ENCODE results near the gene TBC1D21. TPM values are rescaled to one million over a fixed set of nuclear protein-coding genes. Genes with fewer than 3 reads are reported as not detected.

Gene TBC1D21
- total RNA-seq, 1 donor from 2014 or later: not detected

- DNase-seq: no peak
Measured at GRCh38 chr15:73908822-73909122, 35.4 kb downstream of the TBC1D21 start.

GRCh38 chr15:73909651-73910050 is 36.3 kb downstream of the TBC1D21 start:
- no peak for DNase-seq

GRCh38 chr15:73910522-73911303 is 37.3 kb downstream of the TBC1D21 start:
- DNase-seq: no peak

GRCh38 chr15:73912030-73912596 is 38.7 kb downstream of the TBC1D21 start:
- DNase-seq: no peak

GRCh38 chr15:73914145-73914544 is 40.8 kb downstream of the TBC1D21 start:
- DNase-seq: no peak

GRCh38 chr15:73915082-73915481 is 41.7 kb downstream of the TBC1D21 start:
- no peak for DNase-seq

GRCh38 chr15:73918784-73919183 is 45.4 kb downstream of the TBC1D21 start:
- no peak for DNase-seq

GRCh38 chr15:73919706-73920105 is 46.3 kb downstream of the TBC1D21 start:
- no peak for DNase-seq

GRCh38 chr15:73921254-73921925 is 48.0 kb downstream of the TBC1D21 start:
- DNase-seq: no peak

- no peak for DNase-seq
Measured at GRCh38 chr15:73922186-73923151, 49.1 kb downstream of the TBC1D21 start.

- no peak for DNase-seq
Measured at GRCh38 chr15:73923156-73923487, 49.8 kb downstream of the TBC1D21 start.

GRCh38 chr15:73923488-73924164 is 50.3 kb downstream of the TBC1D21 start:
- DNase-seq: no peak

GRCh38 chr15:73924171-73924921 is 51.0 kb downstream of the TBC1D21 start:
- no peak for DNase-seq

- DNase-seq: no peak
Measured at GRCh38 chr15:73925848-73926218, 52.5 kb downstream of the TBC1D21 start.

GRCh38 chr15:73926219-73927002 is 53.0 kb downstream of the TBC1D21 start, which contains the start of gene LOXL1:
TSS of gene LOXL1 (plus strand) at chr15:73926462. CDS start at chr15:73926784, 322 bp downstream.
- DNase-seq: no peak

GRCh38 chr15:73927003-73927475 is 53.7 kb downstream of the TBC1D21 start:
- no peak for DNase-seq

- DNase-seq: no peak
Measured at GRCh38 chr15:73927476-73928240, 54.3 kb downstream of the TBC1D21 start.

- no peak for DNase-seq
Measured at GRCh38 chr15:73928241-73928579, 54.8 kb downstream of the TBC1D21 start.

- DNase-seq: no peak
Measured at GRCh38 chr15:73928971-73929627, 55.7 kb downstream of the TBC1D21 start.

Measured in occipital lobe (tissue), 2 donors.